Activated naive CD8-positive, alpha-beta T cell treated with anti-CD3 and anti-CD28 coated beads, Interleukin-2, amount 10 ng/mL, durations not matched to agents 7 days and 5 days (primary cell): ENCODE results near the gene CROT. TPM values are rescaled to one million over a fixed set of nuclear protein-coding genes. Genes with fewer than 3 reads are reported as not detected.
"Not testable (repeated sequence)": the region's sequence is repeated elsewhere in the genome, so short reads cannot be mapped to it uniquely, and the experiment has no call there.

ENCODE experiments used
- ATAC-seq: fragments of 150-1000 bp; cut with Tn5 transposase; one replicate; pipeline ENCODE4 v1.10.0; 2021; ENCODE audit warnings: low read depth, moderate library complexity
- POLR2A ChIA-PET: fragments of 350-600 bp; sonication (Branson Sonifier 250); formaldehyde crosslinking; loops from one replicate; lab custom pipeline; 2021; ENCODE audit warnings: antibody characterized with exemption; lab: Charles Lee
- DNase-seq: peaks from one replicate; pipeline ENCODE4 v3.0.0; 2021
- H3K27ac Mint-ChIP-seq: one replicate; pipeline ENCODE4 v1.8.0; 2022; ENCODE audit warnings: mild to moderate bottlenecking, mixed read lengths
- H3K27me3 Mint-ChIP-seq: one replicate; pipeline ENCODE4 v1.8.0; 2022; ENCODE audit warnings: mild to moderate bottlenecking, moderate library complexity, mixed read lengths
- H3K36me3 Mint-ChIP-seq: one replicate; pipeline ENCODE4 v1.8.0; 2021; ENCODE audit warnings: mild to moderate bottlenecking, mixed read lengths
- H3K4me1 Mint-ChIP-seq: one replicate; pipeline ENCODE4 v1.8.0; 2021; ENCODE audit warnings: mixed read lengths
- H3K4me3 Mint-ChIP-seq: one replicate; pipeline ENCODE4 v1.8.0; 2022; ENCODE audit warnings: mild to moderate bottlenecking, moderate library complexity, mixed read lengths
- H3K9me3 Mint-ChIP-seq: one replicate; pipeline ENCODE4 v1.8.0; 2021; ENCODE audit warnings: mixed read lengths
- total RNA-seq, 2 experiments: library from RNA; stranded (reverse); gene quantifications; one replicate each; pipeline ENCODE4 v1.2.3, GENCODE V29; 2021

CROT gene
- 10 to 100 TPM; 13.0 to 13.8 TPM for total RNA-seq

GRCh38 chr7:87345166-87345927, at the start of gene CROT:
Gene CROT (plus strand): TSS chr7:87345664. CDS start chr7:87349069, 3,405 bp downstream.
- H3K4me1 Mint-ChIP-seq, result peaks cover 37% of the 10 kb centered on the region
- H3K36me3 Mint-ChIP-seq, result peaks cover 28% of the 10 kb centered on the region
- H3K27me3 Mint-ChIP-seq, result no peaks in the 10 kb centered on the region
- H3K4me3 Mint-ChIP-seq, result peak within 1 kb of the TSS; percentile 94
- peaks cover 1% of the 10 kb centered on the region for H3K9me3 Mint-ChIP-seq
- peak; percentile 95 for DNase-seq
- peak within 1 kb of the TSS; percentile 85 for H3K27ac Mint-ChIP-seq
- POLR2A ChIA-PET, result interaction anchor here (1.3 to 2.5 kb wide), 5 partner anchors 21 to 193 kb away, joined by 4 to 10 read pairs (median 7); partner anchors contain the start of genes DMTF1 and TMEM243
- ATAC-seq, result peak; percentile 99

- H3K36me3 Mint-ChIP-seq, result no peaks in the 10 kb centered on the region
- ATAC-seq (no peak), DNase-seq (no peak)
- H3K4me3 Mint-ChIP-seq, result no peak overlapping the region
- H3K27ac Mint-ChIP-seq, result no peak overlapping the region
- peaks cover 10% of the 10 kb centered on the region for H3K9me3 Mint-ChIP-seq
- no peaks in the 10 kb centered on the region for H3K4me1 Mint-ChIP-seq
- H3K27me3 Mint-ChIP-seq, result peaks cover 4% of the 10 kb centered on the region
- POLR2A ChIA-PET, result no interaction called here
Measured at GRCh38 chr7:87300756-87301155, 44.7 kb upstream of the CROT start.

- Mint-ChIP-seq H3K27ac (no peak overlapping the region), H3K4me1 (no peaks in the 10 kb centered on the region)
- POLR2A ChIA-PET, result no interaction called here
Measured at GRCh38 chr7:87310790-87311419, 34.6 kb upstream of the CROT start.

GRCh38 chr7:87312215-87312865, 33.1 kb upstream of the CROT start:
- Mint-ChIP-seq H3K36me3 (no peaks in the 10 kb centered on the region), H3K9me3 (no peaks in the 10 kb centered on the region), H3K27me3 (peaks cover 9% of the 10 kb centered on the region), H3K27ac (no peak overlapping the region), H3K4me3 (no peak overlapping the region), H3K4me1 (no peaks in the 10 kb centered on the region)
- DNase-seq (peak; percentile 40), ATAC-seq (no peak)
- POLR2A ChIA-PET, result no interaction called here

More at GRCh38 chr7:87310790-87311419, 34.6 kb upstream of the CROT start:
- Mint-ChIP-seq H3K9me3 (no peaks in the 10 kb centered on the region), H3K4me3 (no peak overlapping the region), H3K27me3 (peaks cover 12% of the 10 kb centered on the region), H3K36me3 (no peaks in the 10 kb centered on the region)
- no peak for DNase-seq
- no peak for ATAC-seq

GRCh38 chr7:87316097-87316700, 29.3 kb upstream of the CROT start:
- Mint-ChIP-seq H3K36me3 (no peaks in the 10 kb centered on the region), H3K4me1 (no peaks in the 10 kb centered on the region), H3K9me3 (peaks cover 2% of the 10 kb centered on the region), H3K27me3 (peaks cover 2% of the 10 kb centered on the region), H3K4me3 (no peak overlapping the region), H3K27ac (no peak overlapping the region)
- ATAC-seq, result no peak
- no peak for DNase-seq
- POLR2A ChIA-PET, result no interaction called here

- POLR2A ChIA-PET, result no interaction called here
- no peak for DNase-seq
- ATAC-seq, result no peak
Measured at GRCh38 chr7:87316846-87317552, 28.5 kb upstream of the CROT start.

GRCh38 chr7:87317691-87318245, 27.7 kb upstream of the CROT start:
- Mint-ChIP-seq H3K9me3 (peaks cover 7% of the 10 kb centered on the region), H3K4me1 (no peaks in the 10 kb centered on the region), H3K36me3 (peaks cover 2% of the 10 kb centered on the region), H3K4me3 (no peak overlapping the region), H3K27me3 (no peaks in the 10 kb centered on the region), H3K27ac (no peak overlapping the region)
- ATAC-seq (no peak), DNase-seq (no peak)
- POLR2A ChIA-PET, result no interaction called here

More at GRCh38 chr7:87316846-87317552, 28.5 kb upstream of the CROT start:
- H3K27ac Mint-ChIP-seq, result no peak overlapping the region
- no peak overlapping the region for H3K4me3 Mint-ChIP-seq
- no peaks in the 10 kb centered on the region for H3K36me3 Mint-ChIP-seq
- H3K27me3 Mint-ChIP-seq, result peaks cover 2% of the 10 kb centered on the region
- peaks cover 7% of the 10 kb centered on the region for H3K9me3 Mint-ChIP-seq
- H3K4me1 Mint-ChIP-seq, result no peaks in the 10 kb centered on the region

- Mint-ChIP-seq H3K4me1 (no peaks in the 10 kb centered on the region), H3K4me3 (no peak overlapping the region), H3K27ac (peak overlapping the region; percentile 25), H3K27me3 (no peaks in the 10 kb centered on the region), H3K36me3 (peaks cover 5% of the 10 kb centered on the region), H3K9me3 (peaks cover 9% of the 10 kb centered on the region)
- DNase-seq, result no peak
- ATAC-seq, result peak; percentile 22
- POLR2A ChIA-PET, result interaction anchor here (1.0 kb wide), 1 partner anchor 26 kb away, joined by 4 read pairs; the partner anchor contains the start of gene CROT
Measured at GRCh38 chr7:87318741-87319140, 26.7 kb upstream of the CROT start.

- not testable (repeated sequence) for H3K27me3 Mint-ChIP-seq, H3K4me1 Mint-ChIP-seq, H3K36me3 Mint-ChIP-seq, DNase-seq, H3K9me3 Mint-ChIP-seq
- H3K27ac Mint-ChIP-seq, result peak overlapping the region; percentile 44
- POLR2A ChIA-PET, result interaction anchor here (1.0 kb wide), 1 partner anchor 26 kb away, joined by 4 read pairs; the partner anchor contains the start of gene CROT
- peak; percentile 26 for ATAC-seq
- peak overlapping the region; percentile 58 for H3K4me3 Mint-ChIP-seq
Measured at GRCh38 chr7:87319154-87319581, 26.3 kb upstream of the CROT start.

GRCh38 chr7:87322912-87323311, 22.6 kb upstream of the CROT start:
- H3K27ac Mint-ChIP-seq, result no peak overlapping the region
- peaks cover 14% of the 10 kb centered on the region for H3K36me3 Mint-ChIP-seq
- ATAC-seq (no peak), DNase-seq (no peak)
- no peaks in the 10 kb centered on the region for H3K27me3 Mint-ChIP-seq
- no peaks in the 10 kb centered on the region for H3K4me1 Mint-ChIP-seq
- POLR2A ChIA-PET, result no interaction called here
- peaks cover 21% of the 10 kb centered on the region for H3K9me3 Mint-ChIP-seq
- H3K4me3 Mint-ChIP-seq, result no peak overlapping the region

GRCh38 chr7:87325576-87326370, 19.7 kb upstream of the CROT start:
- Mint-ChIP-seq H3K4me1 (no peaks in the 10 kb centered on the region), H3K27ac (no peak overlapping the region), H3K36me3 (peaks cover 23% of the 10 kb centered on the region), H3K9me3 (peaks cover 33% of the 10 kb centered on the region), H3K27me3 (no peaks in the 10 kb centered on the region), H3K4me3 (no peak overlapping the region)
- POLR2A ChIA-PET, result no interaction called here
- ATAC-seq (no peak), DNase-seq (no peak)

- H3K27ac Mint-ChIP-seq, result no peak overlapping the region
- POLR2A ChIA-PET, result no interaction called here
- H3K36me3 Mint-ChIP-seq, result peaks cover 32% of the 10 kb centered on the region
- H3K4me3 Mint-ChIP-seq, result no peak overlapping the region
- H3K27me3 Mint-ChIP-seq, result no peaks in the 10 kb centered on the region
- no peaks in the 10 kb centered on the region for H3K4me1 Mint-ChIP-seq
- DNase-seq (no peak), ATAC-seq (no peak)
- H3K9me3 Mint-ChIP-seq, result peaks cover 27% of the 10 kb centered on the region
Measured at GRCh38 chr7:87328281-87328680, 17.2 kb upstream of the CROT start.
